H7 (cell line): ENCODE results near the gene MRPL16. TPM values are rescaled to one million over a fixed set of nuclear protein-coding genes. Genes with fewer than 3 reads are reported as not detected.
"Not testable (repeated sequence)": the region's sequence is repeated elsewhere in the genome, so short reads cannot be mapped to it uniquely, and the experiment has no call there.

Experiments
- DNase-seq: peaks from one replicate; pipeline ENCODE4 v3.0.0; 2012
- H3K27me3 ChIP-seq: 2 replicates; pipeline ENCODE4 v1.6.0; 2011; ENCODE audit warnings: mild to moderate bottlenecking, low read length; ENCODE audit not compliant: control insufficient read depth, insufficient read depth
- H3K36me3 ChIP-seq: replicated peaks from 2 replicates; pipeline ENCODE4 v1.5.1; 2011; ENCODE audit warnings: low read length; ENCODE audit not compliant: control insufficient read depth, insufficient read depth
- H3K4me3 ChIP-seq: 2 replicates; pipeline ENCODE4 v1.5.1; 2011; ENCODE audit warnings: low read depth, mild to moderate bottlenecking, control low read depth, low read length, moderate library complexity; ENCODE audit not compliant: insufficient read depth
- total RNA-seq: library from RNA; depleted of rRNA; stranded (reverse); fragments of >200 nt; shearing (Covaris generic); gene quantifications from 2 replicates; pipeline ENCODE4 v1.2.3, GENCODE V29; 2014

The MRPL16 gene
- total RNA-seq, 1 experiment from 2014 or later: 113 TPM

GRCh38 chr11:59794417-59794816 is 16.2 kb downstream of the MRPL16 start:
- H3K36me3 ChIP-seq: peaks cover 31% of the 10 kb centered on the region
- no peak for DNase-seq
- H3K27me3 ChIP-seq: no peaks in the 10 kb centered on the region
- H3K4me3 ChIP-seq: no peak overlapping the region

- no peaks in the 10 kb centered on the region for H3K27me3 ChIP-seq
- no peak for DNase-seq
- H3K36me3 ChIP-seq: peaks cover 37% of the 10 kb centered on the region
- H3K4me3 ChIP-seq: no peak overlapping the region
These were observed 18.1 kb downstream of the MRPL16 start for GRCh38 chr11:59792507-59792906.

- Histone ChIP-seq H3K27me3 (no peaks in the 10 kb centered on the region), H3K4me3 (no peak overlapping the region), H3K36me3 (peaks cover 37% of the 10 kb centered on the region)
- no peak for DNase-seq
These were observed 18.9 kb downstream of the MRPL16 start for GRCh38 chr11:59791639-59792038.

- H3K27me3 ChIP-seq: no peaks in the 10 kb centered on the region
- H3K4me3 ChIP-seq: no peak overlapping the region
- DNase-seq: no peak
- peaks cover 21% of the 10 kb centered on the region for H3K36me3 ChIP-seq
These were observed 22.8 kb downstream of the MRPL16 start for GRCh38 chr11:59787816-59788215.

- Histone ChIP-seq H3K4me3 (no peak overlapping the region), H3K27me3 (no peaks in the 10 kb centered on the region), H3K36me3 (peaks cover 16% of the 10 kb centered on the region)
- DNase-seq: no peak
These were observed 23.4 kb downstream of the MRPL16 start for GRCh38 chr11:59787255-59787588.

- peaks cover 10% of the 10 kb centered on the region for H3K36me3 ChIP-seq
- DNase-seq: no peak
- no peaks in the 10 kb centered on the region for H3K27me3 ChIP-seq
- H3K4me3 ChIP-seq: no peak overlapping the region
These were observed 24.8 kb downstream of the MRPL16 start for GRCh38 chr11:59785818-59786217.

- H3K4me3 ChIP-seq, H3K36me3 ChIP-seq, DNase-seq, H3K27me3 ChIP-seq: not testable (repeated sequence)
These were observed 26.1 kb downstream of the MRPL16 start for GRCh38 chr11:59784441-59784840.

- H3K36me3 ChIP-seq: peaks cover 7% of the 10 kb centered on the region
- no peak overlapping the region for H3K4me3 ChIP-seq
- DNase-seq: no peak
- no peaks in the 10 kb centered on the region for H3K27me3 ChIP-seq
These were observed 26.9 kb downstream of the MRPL16 start for GRCh38 chr11:59783632-59784090.

- DNase-seq: no peak
- H3K4me3 ChIP-seq: no peak overlapping the region
- peaks cover 4% of the 10 kb centered on the region for H3K36me3 ChIP-seq
- H3K27me3 ChIP-seq: no peaks in the 10 kb centered on the region
These were observed 28.5 kb downstream of the MRPL16 start for GRCh38 chr11:59782080-59782479.

GRCh38 chr11:59779487-59779886 is 31.1 kb downstream of the MRPL16 start:
- Histone ChIP-seq H3K4me3 (no peak overlapping the region), H3K27me3 (no peaks in the 10 kb centered on the region), H3K36me3 (peaks cover 4% of the 10 kb centered on the region)
- no peak for DNase-seq

- no peaks in the 10 kb centered on the region for H3K27me3 ChIP-seq
- H3K36me3 ChIP-seq: peaks cover 7% of the 10 kb centered on the region
- DNase-seq: no peak
- no peak overlapping the region for H3K4me3 ChIP-seq
These were observed 32.5 kb downstream of the MRPL16 start for GRCh38 chr11:59778122-59778521.

GRCh38 chr11:59777104-59777503 is 33.5 kb downstream of the MRPL16 start:
- H3K27me3 ChIP-seq: no peaks in the 10 kb centered on the region
- no peak for DNase-seq
- H3K36me3 ChIP-seq: peaks cover 7% of the 10 kb centered on the region
- no peak overlapping the region for H3K4me3 ChIP-seq

GRCh38 chr11:59776210-59777066 is 34.1 kb downstream of the MRPL16 start:
- DNase-seq: no peak
- peaks cover 7% of the 10 kb centered on the region for H3K36me3 ChIP-seq
- H3K27me3 ChIP-seq: no peaks in the 10 kb centered on the region

GRCh38 chr11:59773083-59773440 is 37.5 kb downstream of the MRPL16 start:
- DNase-seq: no peak
- no peaks in the 10 kb centered on the region for H3K27me3 ChIP-seq
- no peak overlapping the region for H3K4me3 ChIP-seq

More at GRCh38 chr11:59776210-59777066, 34.1 kb downstream of the MRPL16 start:
- no peak overlapping the region for H3K4me3 ChIP-seq

GRCh38 chr11:59771605-59772004 is 39.0 kb downstream of the MRPL16 start:
- peaks cover 3% of the 10 kb centered on the region for H3K36me3 ChIP-seq
- no peak for DNase-seq

More at GRCh38 chr11:59773083-59773440, 37.5 kb downstream of the MRPL16 start:
- peaks cover 3% of the 10 kb centered on the region for H3K36me3 ChIP-seq

More at GRCh38 chr11:59771605-59772004, 39.0 kb downstream of the MRPL16 start:
- Histone ChIP-seq H3K4me3 (no peak overlapping the region), H3K27me3 (no peaks in the 10 kb centered on the region)
